ENCODE measurements around the gene TRMU. TPM values are rescaled to one million over a fixed set of nuclear protein-coding genes. Genes with fewer than 3 reads are reported as not detected.

The TRMU gene
- total RNA-seq, 3 donors from 2014 or later, result 40.5 to 41.5 (median 41.2) TPM

- Histone ChIP-seq H3K4me3 (no peak overlapping the region), H3K9me3 (no peaks in the 10 kb centered on the region), H3K4me1 (ENCODE audit: low read depth) (peaks cover 27% of the 10 kb centered on the region), H3K36me3 (ENCODE audit: low read depth) (no peaks in the 10 kb centered on the region)
- intact Hi-C loops (cut with DNase I, micrococcal nuclease), result loop anchor here in 1 of 2 donors (5.0 kb wide), 1 partner anchor 172 kb away; no protein-coding TSS in a partner anchor
- ATAC-seq (peak; percentile 7), DNase-seq (peak in 1 of 3 donors; percentile 45)
- TF ChIP-seq CTCF (IDR thresholded peaks at IDR 0.05), result no peak
Observed at GRCh38 chr22:46369716-46370583, 34.4 kb downstream of the TRMU start.

DNA sequence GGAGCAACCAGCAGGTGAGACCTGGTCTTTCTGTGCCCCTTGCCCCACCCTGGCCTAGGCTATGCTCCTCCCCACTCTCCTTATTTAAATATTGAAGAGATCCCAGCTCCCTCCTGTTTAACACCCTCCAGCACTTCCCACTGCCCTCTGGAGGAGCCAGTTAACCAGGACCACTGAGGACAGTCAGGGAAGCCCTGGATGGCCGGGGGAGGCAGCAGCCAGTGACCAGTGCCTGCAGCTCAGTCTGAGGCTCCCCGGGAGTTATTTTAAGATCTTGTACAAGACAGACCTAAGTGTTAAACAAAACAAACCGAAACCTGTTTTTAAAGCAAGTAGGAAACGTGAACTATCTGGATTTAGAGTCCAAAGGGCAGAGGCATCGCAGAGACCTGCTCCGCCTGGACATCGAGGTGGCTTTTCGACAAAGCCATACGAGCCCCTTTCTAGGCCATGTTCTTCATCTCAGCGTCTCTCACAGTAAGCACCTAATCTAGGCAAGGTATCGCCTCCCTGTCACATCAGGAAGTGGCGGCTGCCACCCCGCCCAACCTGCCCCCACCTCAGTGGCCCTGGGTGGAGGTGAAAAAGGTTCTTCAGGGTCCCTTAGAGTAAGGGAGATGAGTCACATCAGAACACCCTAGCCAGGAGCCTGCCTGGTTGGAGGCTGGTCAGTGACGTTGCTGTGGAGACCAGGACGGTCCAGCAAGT lies 35.2 kb downstream of the TRMU start:
- peak; percentile 1 for ATAC-seq
- Histone ChIP-seq H3K4me3 (no peak overlapping the region), H3K9me3 (peaks cover under 1% of the 10 kb centered on the region), H3K36me3 (ENCODE audit: low read depth) (no peaks in the 10 kb centered on the region), H3K4me1 (ENCODE audit: low read depth) (peaks cover 28% of the 10 kb centered on the region)
- TF ChIP-seq CTCF (IDR thresholded peaks at IDR 0.05), result no peak
- peak; percentile 39 to 63 (median 55) for DNase-seq
- intact Hi-C loops (cut with DNase I, micrococcal nuclease), result no loop called here

DNA sequence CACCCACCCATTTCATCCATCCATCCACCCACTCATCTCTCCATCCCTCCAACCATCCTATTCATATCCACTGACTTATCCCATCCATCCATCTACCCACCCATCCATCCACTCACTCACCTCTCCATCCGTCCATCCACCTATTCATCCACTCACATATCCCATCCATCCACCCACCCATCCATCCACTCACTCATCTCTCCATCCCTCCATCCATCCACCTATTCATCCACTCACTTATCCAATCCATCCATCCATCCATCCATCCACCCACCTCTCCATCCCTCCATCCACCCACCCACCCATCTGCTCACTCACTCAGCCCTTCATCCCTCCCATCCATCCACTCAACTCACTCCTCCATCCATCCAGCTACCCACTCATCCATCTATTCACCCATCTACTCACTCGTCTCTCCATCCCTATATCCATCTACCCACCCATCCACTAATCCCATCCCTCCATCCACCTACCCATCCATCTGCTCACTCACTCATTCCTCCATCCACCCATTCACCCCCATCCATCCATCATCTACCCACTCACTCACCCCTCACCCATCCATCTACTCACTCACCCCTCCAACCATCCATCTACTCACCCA lies 36.2 kb downstream of the TRMU start:
- ATAC-seq, result no peak
- Histone ChIP-seq H3K36me3 (ENCODE audit: low read depth) (no peaks in the 10 kb centered on the region), H3K4me3 (no peak overlapping the region), H3K4me1 (ENCODE audit: low read depth) (peaks cover 28% of the 10 kb centered on the region), H3K9me3 (peaks cover 8% of the 10 kb centered on the region)
- intact Hi-C loops (cut with DNase I, micrococcal nuclease), result no loop called here
- DNase-seq, result no peak
- no peak for TF ChIP-seq CTCF (IDR thresholded peaks at IDR 0.05)

- TF ChIP-seq CTCF (IDR thresholded peaks at IDR 0.05), result no peak
- H3K4me3 ChIP-seq, result no peak overlapping the region
- peak in 1 of 3 donors; percentile 49 for DNase-seq
- no peaks in the 10 kb centered on the region for H3K36me3 ChIP-seq (ENCODE audit: low read depth)
- peaks cover 8% of the 10 kb centered on the region for H3K9me3 ChIP-seq
- peaks cover 32% of the 10 kb centered on the region for H3K4me1 ChIP-seq (ENCODE audit: low read depth)
- ATAC-seq, result no peak
- intact Hi-C loops (cut with DNase I, micrococcal nuclease), result no loop called here
Observed at GRCh38 chr22:46372686-46373085, 37.2 kb downstream of the TRMU start.

DNA sequence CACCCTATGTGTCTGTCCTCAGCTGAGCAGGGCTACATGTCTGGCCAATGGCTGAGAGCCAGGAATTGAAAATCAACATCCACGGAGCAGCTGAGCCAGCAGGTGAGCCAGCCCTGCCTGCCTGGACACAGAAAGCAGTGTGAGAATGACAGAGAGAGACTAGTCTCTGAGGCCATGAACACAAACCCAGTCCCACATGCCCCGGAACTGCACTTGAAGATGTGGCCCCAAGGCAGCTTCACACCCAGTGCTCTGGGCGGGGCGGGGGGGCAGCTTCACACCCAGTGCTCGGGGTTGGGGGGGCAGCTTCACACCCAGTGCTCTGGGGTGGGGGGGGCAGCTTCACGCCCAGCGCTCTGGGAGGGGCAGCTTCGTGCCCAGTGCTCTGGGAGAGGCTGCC lies 37.6 kb downstream of the TRMU start:
- DNase-seq (peak; percentile 57 to 73 (median 71)), ATAC-seq (no peak)
- TF ChIP-seq CTCF (IDR thresholded peaks at IDR 0.05), result no peak
- H3K9me3 ChIP-seq, result peaks cover 8% of the 10 kb centered on the region
- no peak overlapping the region for H3K4me3 ChIP-seq
- peaks cover 33% of the 10 kb centered on the region for H3K4me1 ChIP-seq (ENCODE audit: low read depth)
- no peaks in the 10 kb centered on the region for H3K36me3 ChIP-seq (ENCODE audit: low read depth)
- intact Hi-C loops (cut with DNase I, micrococcal nuclease), result no loop called here
